GM21515 (cell line): ENCODE data around the gene DDX42.
"Not testable (repeated sequence)": the region's sequence is repeated elsewhere in the genome, so short reads cannot be mapped to it uniquely, and the experiment has no call there.

Experiments used
- ATAC-seq: cut with Tn5 transposase; IDR thresholded peaks from one replicate; pipeline ENCODE4 v1.9.1; 2021; ENCODE audit not compliant: unreplicated experiment

DDX42 gene

DNA sequence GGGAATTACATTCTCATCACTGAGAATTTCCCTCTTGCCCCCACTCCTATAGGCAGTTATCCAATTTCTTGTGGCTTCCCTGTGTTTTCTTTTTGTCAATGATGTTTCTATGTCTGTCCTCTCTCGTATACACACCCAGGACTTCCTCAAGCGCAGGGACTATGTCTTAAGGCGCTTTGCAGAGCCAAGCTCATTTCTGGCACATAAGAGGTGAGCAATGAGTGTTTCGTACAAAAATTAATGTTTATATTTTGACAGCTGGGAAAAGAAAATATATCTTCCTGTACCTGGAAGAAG lies 947 bp downstream of the DDX42 start:
- no peak for ATAC-seq

DNA sequence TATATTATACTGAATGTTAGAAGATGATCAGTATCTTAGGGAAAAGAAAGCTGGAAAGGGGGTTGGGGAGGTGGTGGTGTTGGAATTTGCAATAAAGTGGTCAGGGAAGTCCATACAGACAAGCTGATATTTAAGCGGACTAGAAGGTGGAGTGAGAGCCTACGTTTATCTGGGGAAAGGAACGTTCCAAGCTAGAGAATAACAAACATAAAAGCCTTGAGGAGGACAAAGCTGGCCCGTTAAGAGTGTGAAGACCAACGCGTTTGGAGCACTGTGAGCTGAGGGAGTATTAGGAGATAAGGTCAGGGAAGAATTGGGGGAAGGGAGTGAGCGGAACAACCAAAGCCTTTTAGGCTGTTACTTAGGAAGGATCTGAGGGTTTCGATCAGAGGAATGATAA lies 1.4 kb downstream of the DDX42 start:
- no peak for ATAC-seq

DNA sequence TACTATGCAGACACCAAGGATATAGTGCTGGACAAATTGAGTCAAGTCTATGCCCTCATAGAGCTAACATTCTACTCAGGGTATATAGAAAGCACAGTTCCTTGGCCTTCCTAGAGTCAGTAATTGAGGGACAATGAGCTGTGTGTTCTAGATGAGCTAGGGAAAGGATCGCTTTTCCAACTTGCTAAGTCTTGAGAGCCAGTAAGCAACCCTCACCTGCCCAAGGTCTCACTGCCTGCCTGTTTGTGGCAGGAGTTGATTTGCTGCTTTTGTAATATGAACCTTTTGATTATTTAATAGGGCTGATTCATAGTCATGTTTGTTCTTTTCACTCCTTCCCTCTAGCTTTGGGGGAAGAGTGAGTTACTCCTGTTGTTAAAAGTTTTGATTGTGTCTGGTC lies 6.5 kb downstream of the DDX42 start:
- no peak for ATAC-seq

DNA sequence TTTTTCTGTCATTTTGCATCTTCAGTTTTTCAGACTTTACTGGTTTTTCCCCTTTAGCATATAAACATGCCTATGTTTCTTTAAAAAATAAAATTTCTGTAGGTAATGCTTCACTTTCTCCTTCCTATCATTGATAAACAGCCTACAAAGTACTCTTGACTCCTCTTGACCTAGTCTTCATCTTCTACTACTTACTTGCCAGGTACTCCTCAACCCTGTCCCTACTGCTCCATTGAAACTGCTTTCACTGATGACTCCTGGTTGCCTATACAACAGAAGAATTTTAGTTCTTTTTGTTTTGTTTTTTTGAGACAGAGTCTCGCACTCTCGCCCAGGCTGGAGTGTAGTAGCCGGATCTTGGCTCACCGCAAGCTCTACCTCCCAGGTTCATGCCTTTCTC lies 7.0 kb downstream of the DDX42 start:
- no peak for ATAC-seq

DNA sequence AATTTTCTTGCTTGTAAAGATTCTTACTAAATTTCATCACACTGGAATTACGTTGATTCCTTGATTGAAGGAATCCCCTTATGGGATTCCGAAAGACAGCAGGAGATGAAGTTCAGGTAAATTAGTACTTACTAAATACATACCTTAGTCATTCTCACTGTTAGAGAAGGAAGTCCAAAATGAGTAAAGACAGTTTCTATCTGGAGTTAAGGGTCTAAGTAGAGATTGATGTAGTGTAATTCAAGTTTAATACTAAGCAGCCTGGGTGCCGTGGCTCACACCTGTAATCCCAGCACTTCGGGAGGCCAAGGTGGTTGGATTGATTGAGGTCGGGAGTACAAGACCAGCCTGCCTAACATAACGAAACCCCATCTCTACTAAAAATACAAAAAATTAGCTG lies 9.6 kb downstream of the DDX42 start:
- ATAC-seq, result no peak

DNA sequence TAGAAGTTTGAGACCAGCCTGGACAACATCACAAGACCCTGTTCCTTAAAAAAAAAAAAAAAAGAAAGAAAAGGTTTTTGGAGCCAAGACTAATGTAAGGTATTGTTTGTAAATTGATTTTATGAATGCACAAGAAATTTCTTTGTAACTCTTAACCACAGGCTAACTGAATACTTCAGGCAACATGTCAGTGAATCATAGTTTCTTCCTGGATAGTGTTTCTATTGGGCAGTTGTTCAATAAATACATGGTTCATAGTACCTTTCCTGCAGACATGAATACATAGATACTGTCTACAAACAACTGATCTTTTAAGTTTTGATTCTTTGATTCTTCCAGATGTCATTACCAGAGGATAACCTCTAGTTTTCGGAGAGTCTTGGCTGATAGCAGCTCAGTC lies 11.6 kb downstream of the DDX42 start:
- no peak for ATAC-seq

DNA sequence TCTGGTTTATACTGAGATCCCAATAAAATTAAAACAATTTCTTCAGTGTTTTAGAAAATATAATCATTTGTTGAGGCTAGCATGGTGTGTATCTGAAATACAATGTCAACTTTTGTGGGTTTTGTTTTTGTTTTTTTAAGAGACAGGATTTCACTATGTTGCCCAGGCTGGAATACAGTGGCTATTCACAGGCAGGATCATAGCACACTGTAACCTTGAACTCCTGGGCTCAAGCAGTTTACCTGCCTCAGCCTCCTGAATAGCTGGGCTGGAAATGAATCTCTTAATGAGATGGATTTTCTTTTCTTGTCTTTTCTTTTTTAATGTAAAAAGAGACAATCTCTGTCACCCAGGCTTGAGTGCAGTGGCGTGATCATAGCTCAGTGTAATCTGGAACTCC lies 12.1 kb downstream of the DDX42 start:
- ATAC-seq, result no peak

DNA sequence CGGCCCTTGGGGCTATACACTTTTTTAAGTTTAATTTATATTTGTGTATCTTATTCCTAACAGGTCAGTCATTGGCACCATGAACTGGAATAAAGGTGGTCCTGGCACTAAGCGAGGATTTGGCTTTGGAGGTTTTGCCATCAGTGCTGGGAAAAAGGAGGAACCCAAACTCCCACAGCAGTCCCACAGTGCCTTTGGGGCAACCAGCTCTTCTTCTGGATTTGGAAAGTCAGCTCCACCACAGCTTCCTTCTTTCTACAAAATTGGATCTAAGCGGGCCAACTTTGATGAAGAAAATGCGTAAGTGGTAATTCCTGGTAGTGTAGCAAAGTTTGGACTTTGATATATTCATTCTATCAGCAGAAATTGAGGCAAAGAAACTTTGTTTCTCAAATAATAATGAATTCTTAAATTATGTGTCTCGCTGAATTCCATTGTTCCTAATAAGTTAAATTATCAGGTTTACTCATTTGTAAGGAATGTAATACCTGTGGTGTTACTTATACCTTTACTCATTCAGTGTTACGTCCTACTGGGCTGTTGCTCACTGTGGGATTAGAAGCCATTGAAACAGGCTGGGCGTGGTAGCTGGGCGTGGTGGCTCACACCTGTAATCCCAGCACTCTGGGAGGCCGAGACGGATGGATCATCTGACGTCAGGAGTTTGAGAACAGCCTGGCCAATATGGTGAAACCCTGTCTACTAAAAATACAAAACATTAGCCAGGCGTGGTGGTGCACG lies 13.2 kb downstream of the DDX42 start:
- no peak for ATAC-seq

DNA sequence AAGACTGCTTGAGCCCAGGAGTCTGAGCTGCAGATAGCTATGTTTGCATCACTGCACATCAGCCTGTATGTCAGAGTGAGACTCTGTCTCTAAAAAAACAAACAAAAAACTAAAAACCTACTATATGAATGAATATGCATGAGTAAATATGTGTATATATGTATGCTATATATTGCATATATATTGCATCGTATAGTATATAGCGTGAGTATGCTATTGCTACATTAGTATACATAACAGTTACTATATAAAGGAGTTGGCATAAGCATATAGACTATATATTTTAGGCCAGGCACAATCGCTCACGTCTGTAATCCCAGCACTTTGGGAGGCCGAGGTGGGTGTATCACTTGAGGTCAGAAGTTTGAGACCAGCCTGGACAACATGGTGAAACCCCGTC lies 16.1 kb downstream of the DDX42 start:
- no peak for ATAC-seq

DNA sequence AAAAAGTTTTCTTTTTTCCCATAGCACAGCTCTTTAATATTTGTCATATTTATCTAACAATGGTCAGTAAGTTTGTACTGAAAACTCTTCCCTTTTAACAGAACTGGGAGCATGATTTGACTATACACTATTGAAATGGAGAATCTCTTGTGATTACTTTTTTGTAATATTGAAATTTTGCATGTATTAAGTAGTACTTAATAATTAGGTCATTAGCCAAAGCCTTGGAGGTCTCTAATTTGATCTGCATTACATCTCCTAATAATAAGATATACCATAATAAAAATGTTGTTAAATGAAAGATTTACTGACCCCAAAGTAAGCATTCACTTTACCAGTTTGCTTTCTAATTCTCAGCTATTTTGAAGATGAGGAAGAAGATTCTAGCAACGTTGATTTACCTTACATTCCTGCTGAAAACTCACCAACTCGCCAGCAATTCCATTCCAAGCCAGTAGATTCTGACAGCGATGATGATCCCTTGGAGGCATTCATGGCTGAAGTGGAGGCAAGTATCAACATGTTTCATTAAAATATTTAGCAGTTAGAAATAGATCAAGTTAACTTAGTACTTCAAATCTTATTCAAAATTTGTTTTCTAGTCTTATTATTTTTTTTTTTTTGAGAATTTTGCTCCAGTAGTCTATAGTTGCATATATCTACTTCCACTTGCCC lies 18.2 kb downstream of the DDX42 start:
- no peak for ATAC-seq

DNA sequence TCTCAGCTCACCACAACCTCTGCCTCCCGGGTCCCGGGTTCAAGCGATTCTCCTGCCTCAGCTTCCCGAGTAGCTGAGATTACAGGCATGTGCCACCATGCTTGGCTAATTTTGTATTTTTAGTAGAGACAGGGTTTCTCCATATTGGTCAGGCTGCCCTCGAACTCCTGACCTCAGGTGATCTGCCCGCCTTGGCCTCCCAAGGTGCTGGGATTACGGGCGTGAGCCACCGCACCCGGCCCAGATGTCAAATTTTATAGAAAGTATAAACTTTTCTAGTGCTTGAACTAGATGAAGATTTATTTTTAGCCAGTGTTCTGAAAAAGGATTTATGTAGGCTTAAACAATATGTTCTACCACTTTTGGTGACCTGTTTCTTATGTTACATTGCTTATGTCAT lies 22.4 kb downstream of the DDX42 start:
- not testable (repeated sequence) for ATAC-seq

DNA sequence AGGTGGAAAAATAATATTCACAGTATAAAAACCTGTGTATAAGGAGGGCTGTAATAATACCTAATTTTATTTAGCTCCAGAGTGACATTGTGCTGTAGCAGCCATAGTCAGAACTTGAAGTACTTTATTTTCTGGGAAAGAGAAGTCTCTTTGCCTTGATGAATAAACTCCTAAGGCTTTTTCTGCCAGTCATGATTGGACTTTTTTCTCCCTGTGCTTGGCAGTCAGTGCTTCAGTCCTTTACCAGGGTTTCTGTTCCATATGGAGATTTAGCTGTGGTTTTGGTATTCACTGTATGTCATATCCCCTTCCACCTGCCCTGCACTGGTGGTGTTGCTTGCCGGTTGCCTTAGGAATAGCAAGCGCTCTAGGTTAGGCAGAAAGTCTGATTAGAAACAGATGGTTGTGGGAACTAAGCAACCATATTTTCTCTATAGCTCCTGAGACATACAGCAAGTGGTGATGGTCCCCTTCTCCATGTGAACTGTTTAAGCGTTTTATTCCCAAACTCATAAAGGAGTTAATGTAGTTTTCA lies 24.7 kb downstream of the DDX42 start:
- no peak for ATAC-seq

DNA sequence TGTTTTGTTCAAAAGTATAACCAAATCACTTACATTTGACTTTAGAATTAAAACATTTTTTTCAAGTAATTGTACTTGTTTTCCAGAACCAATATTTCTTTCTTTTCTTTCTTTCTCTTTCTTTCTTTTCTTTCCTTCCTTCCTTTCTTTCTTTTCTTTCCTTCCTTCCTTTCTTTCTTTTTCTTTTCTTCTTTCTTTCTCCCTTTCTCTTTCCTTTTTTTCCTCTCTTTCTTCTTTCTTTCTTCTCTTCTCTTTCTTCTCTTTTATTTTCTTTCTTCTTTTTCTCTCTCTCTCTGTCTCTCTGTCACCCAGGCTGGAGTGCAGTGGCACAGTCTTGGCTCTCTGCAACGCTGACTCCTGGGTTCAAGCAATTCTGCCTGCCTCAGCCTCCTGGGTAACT lies 26.8 kb downstream of the DDX42 start:
- no peak for ATAC-seq

DNA sequence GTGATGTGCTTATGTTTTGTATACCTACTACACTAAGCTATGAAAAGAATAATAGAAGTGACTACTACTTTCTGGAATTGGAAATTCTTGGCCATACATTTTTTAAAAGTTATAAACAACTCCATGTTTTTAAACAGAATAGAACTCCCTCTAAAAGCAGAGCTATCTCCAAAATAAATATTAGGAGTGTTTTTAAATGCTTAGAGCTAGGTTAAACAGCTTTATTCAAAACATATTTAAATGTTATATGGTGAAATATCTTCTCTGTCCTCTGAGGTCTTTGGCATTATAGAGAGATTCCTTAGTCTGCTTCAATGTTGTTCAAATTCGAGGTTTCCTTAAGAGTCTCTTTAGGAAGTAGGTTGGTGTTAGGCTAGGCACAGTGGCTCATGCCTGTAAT lies 30.4 kb downstream of the DDX42 start:
- no peak for ATAC-seq

DNA sequence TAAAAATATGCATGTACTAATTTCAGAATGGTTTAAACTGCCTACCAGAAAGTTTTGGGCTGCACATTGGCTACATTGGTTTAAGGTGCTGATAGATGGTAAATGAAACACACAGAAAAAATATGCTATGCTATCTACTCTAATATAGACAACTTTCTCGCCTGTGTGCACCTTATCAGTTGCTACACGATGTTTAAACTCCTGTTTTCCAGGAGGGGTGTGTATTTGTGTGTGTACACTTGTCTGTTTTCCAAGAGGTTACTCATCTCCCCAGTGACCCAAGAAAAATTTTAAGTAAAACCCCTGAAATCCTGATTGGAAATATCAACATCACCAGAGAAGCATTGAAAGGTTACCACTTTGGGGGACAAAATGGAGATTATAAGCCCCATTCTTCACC lies 31.6 kb downstream of the DDX42 start:
- ATAC-seq, result no peak

DNA sequence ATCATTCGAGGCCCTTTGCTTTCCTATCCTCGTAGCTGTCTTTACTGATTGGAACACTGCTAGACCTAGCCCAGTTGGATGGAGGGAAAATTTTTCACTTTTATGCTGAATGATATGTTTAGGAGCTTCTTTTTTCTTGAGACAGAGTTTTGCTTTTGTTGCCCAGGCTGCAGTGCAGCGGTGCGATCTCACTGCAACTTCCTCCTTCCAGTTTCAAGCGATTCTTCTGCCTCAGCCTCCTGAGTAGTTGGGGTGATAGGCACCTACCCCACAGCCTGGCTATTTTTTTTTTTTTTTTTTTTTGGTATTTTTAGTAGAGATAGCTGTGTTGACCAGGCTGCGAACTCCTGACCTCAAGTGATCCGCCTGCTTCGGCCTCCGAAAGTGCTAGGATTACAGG lies 36.0 kb downstream of the DDX42 start:
- no peak for ATAC-seq

DNA sequence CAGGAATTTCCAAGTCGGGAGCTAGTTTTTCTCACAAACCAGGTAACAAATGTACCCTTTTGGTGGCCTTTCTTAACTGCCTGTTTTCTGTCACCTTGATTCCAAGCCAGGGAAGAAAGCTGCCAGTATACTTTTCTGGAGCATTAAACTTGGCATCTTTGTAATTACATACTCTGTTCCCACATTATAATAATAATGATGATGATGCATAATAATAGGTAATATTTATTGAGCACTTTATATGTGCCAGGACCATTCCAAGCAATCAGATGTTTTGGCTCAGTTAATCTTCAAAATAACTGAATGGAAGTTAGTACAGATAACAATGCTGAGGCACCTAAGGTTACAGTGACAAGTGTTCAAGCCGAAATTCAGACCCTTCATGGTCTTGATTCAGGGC lies 42.2 kb downstream of the DDX42 start:
- no peak for ATAC-seq

DNA sequence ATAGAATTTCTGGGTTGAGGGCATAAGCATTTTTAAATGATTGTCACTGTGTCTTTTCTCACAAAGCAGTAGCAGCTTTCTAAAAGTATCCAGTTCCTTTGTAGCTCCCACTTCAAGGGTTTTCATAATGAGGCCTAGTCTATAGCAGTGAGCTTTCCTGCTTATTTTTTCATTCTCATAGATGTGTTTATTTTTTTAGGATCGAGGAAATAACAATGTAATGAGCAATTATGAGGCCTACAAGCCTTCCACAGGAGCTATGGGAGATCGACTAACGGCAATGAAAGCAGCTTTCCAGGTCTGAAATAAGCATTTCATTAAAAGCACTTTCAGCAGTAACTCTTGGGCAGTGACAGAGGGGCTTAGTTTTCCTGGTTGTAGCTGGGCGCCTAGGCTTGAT lies 42.7 kb downstream of the DDX42 start:
- ATAC-seq, result no peak

DNA sequence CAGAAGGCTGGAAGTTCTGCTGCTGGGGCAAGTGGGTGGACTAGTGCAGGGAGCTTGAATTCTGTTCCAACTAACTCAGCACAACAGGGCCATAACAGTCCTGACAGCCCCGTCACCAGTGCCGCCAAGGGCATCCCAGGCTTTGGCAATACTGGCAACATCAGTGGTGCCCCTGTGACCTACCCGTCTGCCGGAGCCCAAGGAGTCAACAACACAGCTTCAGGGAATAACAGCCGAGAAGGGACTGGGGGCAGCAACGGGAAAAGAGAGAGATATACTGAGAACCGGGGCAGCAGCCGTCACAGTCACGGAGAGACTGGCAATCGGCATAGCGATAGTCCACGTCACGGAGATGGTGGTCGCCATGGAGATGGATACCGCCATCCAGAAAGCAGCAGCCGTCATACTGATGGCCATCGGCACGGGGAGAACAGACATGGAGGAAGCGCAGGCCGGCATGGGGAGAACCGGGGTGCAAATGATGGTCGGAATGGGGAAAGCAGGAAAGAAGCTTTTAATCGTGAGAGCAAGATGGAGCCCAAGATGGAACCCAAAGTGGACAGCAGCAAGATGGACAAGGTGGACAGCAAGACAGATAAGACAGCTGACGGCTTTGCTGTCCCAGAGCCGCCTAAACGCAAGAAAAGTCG lies 43.9 kb downstream of the DDX42 start:
- no peak for ATAC-seq

DNA sequence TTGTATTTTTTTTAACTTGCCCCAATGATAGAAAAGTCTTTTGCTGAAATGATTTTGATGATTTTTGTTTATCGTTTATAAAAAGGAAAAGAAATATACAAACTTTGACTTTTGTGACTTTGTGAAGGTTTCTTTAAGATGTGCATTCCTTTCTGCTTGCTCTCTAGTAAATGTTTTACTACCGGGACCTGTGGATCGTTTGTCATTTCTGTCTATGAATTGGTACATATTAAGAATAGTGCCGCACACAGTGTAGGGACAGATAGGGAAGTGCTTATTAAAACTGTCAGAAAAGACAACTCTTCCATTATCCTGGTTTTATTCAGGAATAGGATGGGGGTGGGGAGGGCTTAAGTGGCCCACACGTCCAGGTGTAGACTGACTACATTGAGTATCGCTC lies 45.2 kb downstream of the DDX42 start:
- no peak for ATAC-seq

DNA sequence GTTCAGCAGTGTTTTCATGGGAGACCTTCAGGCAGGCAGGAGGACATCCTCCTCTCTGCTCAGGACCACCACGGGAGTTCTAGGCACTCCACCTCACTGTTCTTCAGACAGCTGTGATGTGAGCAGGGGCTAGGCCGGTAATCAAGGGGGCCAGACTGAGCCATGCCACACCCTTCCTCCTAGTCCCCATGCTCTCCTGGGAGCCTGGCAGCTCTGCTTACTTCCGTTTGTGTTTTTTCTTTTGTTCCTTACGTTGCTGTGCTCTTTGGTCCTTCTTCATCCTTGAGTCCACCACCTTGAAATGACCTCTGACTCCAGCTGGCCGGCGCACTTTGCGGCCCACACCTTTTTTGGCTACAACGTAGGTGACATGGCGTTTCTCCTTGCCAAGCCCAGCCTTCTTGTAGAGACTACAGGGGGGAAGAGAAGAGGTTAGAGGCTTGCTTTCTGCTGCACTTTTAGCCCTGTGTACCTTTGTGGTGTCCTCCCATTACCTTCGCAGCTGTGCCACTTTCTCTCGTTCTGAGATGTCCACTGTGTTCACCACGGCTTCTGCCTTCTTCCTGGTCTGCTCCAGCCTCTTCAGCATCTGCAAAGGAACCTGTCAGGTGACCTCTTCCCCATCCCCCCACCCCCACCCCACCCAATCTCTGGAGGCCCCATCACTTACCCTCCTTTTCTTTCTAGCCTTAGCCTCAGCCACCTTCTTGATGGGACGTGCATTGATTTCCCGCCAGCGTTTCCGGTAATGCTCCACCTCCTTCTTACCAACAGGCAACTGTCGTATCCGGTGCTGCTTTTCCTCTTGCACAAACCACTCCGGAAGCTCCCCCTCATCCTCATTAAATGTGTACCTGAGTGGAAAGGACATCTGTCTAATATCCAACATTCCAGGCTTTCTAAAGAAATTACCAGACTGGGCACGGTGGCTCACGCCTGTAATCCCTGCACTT lies 45.9 kb downstream of the DDX42 start:
- ATAC-seq, result no peak
